ENCODE measurements around the gene GRWD1. TPM values are rescaled to one million over a fixed set of nuclear protein-coding genes. Genes with fewer than 3 reads are reported as not detected.

GRWD1 gene
- total and polyA plus RNA-seq, 2 donors (not counting 1 experiment from before 2014, with no cell fraction given), result 10.6 to 40.7 TPM

DNA sequence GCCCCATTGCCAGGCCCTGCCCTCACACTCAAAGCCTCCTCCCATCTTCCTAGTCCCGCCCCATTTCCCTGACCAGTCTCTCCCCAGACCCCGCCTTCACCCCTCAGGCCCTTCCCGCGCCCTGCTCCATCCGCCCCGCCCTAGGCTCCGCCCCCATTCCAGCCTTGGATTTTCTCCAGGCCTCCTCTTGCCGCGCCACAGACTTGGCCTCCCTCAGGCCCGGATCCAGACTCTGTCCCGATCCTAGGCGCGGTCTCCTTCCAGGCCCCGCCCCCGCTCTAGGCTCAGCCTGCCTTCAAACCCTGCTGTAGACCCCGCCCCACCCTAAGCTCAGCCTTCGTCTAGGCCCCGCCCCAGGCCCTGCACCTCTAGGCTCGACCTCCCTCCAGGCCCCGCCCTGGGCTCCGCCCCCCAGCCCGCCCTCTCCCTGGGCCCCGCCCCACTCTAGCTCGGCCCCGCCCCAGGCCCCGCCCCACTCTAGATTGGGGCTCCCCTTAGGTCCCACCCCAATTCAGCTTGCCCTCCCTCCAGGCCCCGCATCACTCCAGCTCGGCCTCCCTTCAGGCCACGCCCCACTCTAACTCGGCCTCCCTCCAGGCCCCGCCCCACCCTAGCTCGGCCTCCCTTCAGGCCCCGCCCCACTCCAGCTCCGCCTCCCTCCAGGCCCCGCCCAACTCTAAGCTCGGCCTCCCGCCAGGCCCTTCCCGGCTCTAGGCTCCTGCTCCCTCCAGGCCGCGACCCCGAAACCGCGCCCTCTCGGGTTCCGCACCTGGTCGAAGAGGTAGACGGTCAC lies 47.3 kb downstream of the GRWD1 start:
- intact Hi-C loops (cut with micrococcal nuclease), result loop anchor here (1.0 to 10.0 kb wide), 2 partner anchors 9 to 98 kb away; partner anchors contain the start of genes GRIN2D and KDELR1
- Histone ChIP-seq H2AFZ (ENCODE audit: insufficient read depth, low read depth, low read length, poor library complexity, severe bottlenecking) (peak overlapping the region; percentile 69), H3K9ac (ENCODE audit: low read length) (peak overlapping the region; percentile 53), H4K20me1 (ENCODE audit: control insufficient read depth, insufficient read depth, low read length, poor library complexity, severe bottlenecking) (peaks cover 6% of the 10 kb centered on the region), H3K4me2 (replicated peaks; ENCODE audit: low read depth, low read length, poor library complexity, severe bottlenecking) (peak overlapping the region; percentile 91), H3K9me3 (ENCODE audit: control extremely low read depth in 1 of 3, control insufficient read depth in 2 of 3, insufficient read depth in 1 of 3, low read length in 2 of 3) (peaks cover 0 to 34% (median 0%) of the 10 kb centered on the region in 3 donors), H3K4me3 (ENCODE audit: control extremely low read depth in 1 of 5, extremely low read depth in 1 of 5, insufficient read depth in 1 of 5, low read depth in 2 of 5, low read length in 4 of 5) (peak overlapping the region in 4 of 5 experiments; percentile 22 to 56 (median 48)), H3K36me3 (replicated peaks in 1 of 2; ENCODE audit: control extremely low read depth in 1 of 2, control insufficient read depth in 1 of 2, extremely low read depth in 1 of 2, insufficient read depth in 2 of 2, low read length in 1 of 2) (no peaks in the 10 kb centered on the region), H3K27me3 (replicated peaks in 1 of 4; ENCODE audit: control extremely low read depth in 1 of 4, control insufficient read depth in 3 of 4, insufficient read depth in 4 of 4, low read length in 3 of 4) (peaks cover 0 to 57% (median 28%) of the 10 kb centered on the region in 4 experiments), H3K79me2 (ENCODE audit: control insufficient read depth, insufficient read depth, low read length) (no peaks in the 10 kb centered on the region), H3K4me1 (ENCODE audit: control insufficient read depth in 2 of 2, insufficient read depth in 2 of 2, low read length in 2 of 2) (peaks cover 51 to 53% of the 10 kb centered on the region in 2 donors), H3K27ac (ENCODE audit: low read length in 2 of 2) (no peak overlapping the region)
- Mint-ChIP-seq H3K4me1 (peaks cover 35% of the 10 kb centered on the region), H3K27ac (no peak overlapping the region), H3K4me3 (peak overlapping the region; percentile 69), H3K9me3 (ENCODE audit: insufficient read depth) (no peaks in the 10 kb centered on the region), H3K27me3 (peaks cover 35% of the 10 kb centered on the region)
- ATAC-seq (ENCODE audit: low read depth), result peak; percentile 69
- CTCF ChIA-PET, result interaction anchor here (0.6 to 3.0 kb wide), 7 partner anchors 13 to 173 kb away, joined by 3 to 12 read pairs (median 3); partner anchors contain the start of gene GRWD1
- DNase-seq, result peak; percentile 82
- no peak for TF ChIP-seq EZH2 (IDR thresholded peaks at IDR 0.05; ENCODE audit: borderline replicate concordance, insufficient read depth, low read depth, low read length, poor library complexity, severe bottlenecking)
- TF ChIP-seq, protein P1, sequence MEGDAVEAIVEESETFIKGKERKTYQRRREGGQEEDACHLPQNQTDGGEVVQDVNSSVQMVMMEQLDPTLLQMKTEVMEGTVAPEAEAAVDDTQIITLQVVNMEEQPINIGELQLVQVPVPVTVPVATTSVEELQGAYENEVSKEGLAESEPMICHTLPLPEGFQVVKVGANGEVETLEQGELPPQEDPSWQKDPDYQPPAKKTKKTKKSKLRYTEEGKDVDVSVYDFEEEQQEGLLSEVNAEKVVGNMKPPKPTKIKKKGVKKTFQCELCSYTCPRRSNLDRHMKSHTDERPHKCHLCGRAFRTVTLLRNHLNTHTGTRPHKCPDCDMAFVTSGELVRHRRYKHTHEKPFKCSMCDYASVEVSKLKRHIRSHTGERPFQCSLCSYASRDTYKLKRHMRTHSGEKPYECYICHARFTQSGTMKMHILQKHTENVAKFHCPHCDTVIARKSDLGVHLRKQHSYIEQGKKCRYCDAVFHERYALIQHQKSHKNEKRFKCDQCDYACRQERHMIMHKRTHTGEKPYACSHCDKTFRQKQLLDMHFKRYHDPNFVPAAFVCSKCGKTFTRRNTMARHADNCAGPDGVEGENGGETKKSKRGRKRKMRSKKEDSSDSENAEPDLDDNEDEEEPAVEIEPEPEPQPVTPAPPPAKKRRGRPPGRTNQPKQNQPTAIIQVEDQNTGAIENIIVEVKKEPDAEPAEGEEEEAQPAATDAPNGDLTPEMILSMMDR (IDR thresholded peaks at IDR 0.05), result no peak
- POLR2A ChIA-PET, result interaction anchor here (0.6 to 1.6 kb wide), 4 partner anchors 9 to 126 kb away, joined by 3 to 5 read pairs (median 4); partner anchors contain the start of genes RPL18 and SPHK2
- 5% methylated on average over 40 of the region's 47 CpGs for WGBS (ENCODE audit: insufficient coverage)

Data from B cell (primary cell).